AG04449 (cell line): Measurements from ENCODE around the gene TMEM232.

Experiments used
- CTCF ChIA-PET: fragments of 350-600 bp; formaldehyde crosslinking; extraction: SDS; loops from one replicate; lab custom pipeline; 2021; ENCODE audit warnings: antibody characterized with exemption; lab: Yijun Ruan, JAX
- POLR2A ChIA-PET: fragments of 400-600, 350-600 bp; formaldehyde crosslinking; extraction: SDS; loops from one replicate; lab custom pipeline; 2020; ENCODE audit warnings: antibody characterized with exemption, inconsistent platforms; lab: Yijun Ruan, JAX
- DNase-seq: peaks from one replicate; pipeline ENCODE4 v3.0.0-alpha.2; 2010; ENCODE audit warnings: low read depth, low spot score
- H3K4me3 ChIP-seq: 2 replicates; pipeline ENCODE4 v1.5.1; 2011; ENCODE audit warnings: low read depth, mild to moderate bottlenecking, control low read depth, low read length
- CTCF ChIP-seq: IDR thresholded peaks from one replicate; pipeline ENCODE4 v1.5.1; 2011; ENCODE audit warnings: mild to moderate bottlenecking, moderate library complexity, low read length, control low read depth, inconsistent platforms; ENCODE audit not compliant: insufficient read depth; ENCODE audit errors: missing control alignments

Gene TMEM232

GRCh38 chr5:110458313-110458712 lies 268.2 kb downstream of the TMEM232 start:
- no peak for DNase-seq
- no peak for TF ChIP-seq CTCF
- CTCF ChIA-PET = interaction anchor here (1.2 kb wide), 1 partner anchor 15 kb away, joined by 3 read pairs; no protein-coding TSS in a partner anchor
- POLR2A ChIA-PET = no interaction called here
- H3K4me3 ChIP-seq = no peak overlapping the region

GRCh38 chr5:110442856-110443255 lies 283.6 kb downstream of the TMEM232 start:
- ChIA-PET CTCF (interaction anchor here (0.7 to 4.7 kb wide), 3 partner anchors 16 to 183 kb away, joined by 3 to 40 read pairs (median 3); no protein-coding TSS in a partner anchor), POLR2A (no interaction called here)
- TF ChIP-seq CTCF = no peak
- no peak for DNase-seq
- H3K4me3 ChIP-seq = no peak overlapping the region

GRCh38 chr5:110441035-110441434 lies 285.4 kb downstream of the TMEM232 start:
- TF ChIP-seq CTCF = peak; percentile 59
- DNase-seq = peak; percentile 21
- H3K4me3 ChIP-seq = no peak overlapping the region
- CTCF ChIA-PET = interaction anchor here (0.9 to 4.7 kb wide), 16 partner anchors 9 to 286 kb away, joined by 3 to 40 read pairs (median 3); partner anchors contain the start of gene TMEM232
- POLR2A ChIA-PET = no interaction called here

GRCh38 chr5:110440058-110440457 lies 286.4 kb downstream of the TMEM232 start:
- POLR2A ChIA-PET = no interaction called here
- CTCF ChIA-PET = interaction anchor here (0.7 to 4.7 kb wide), 11 partner anchors 10 to 287 kb away, joined by 3 to 40 read pairs (median 3); partner anchors contain the start of gene TMEM232
- no peak for DNase-seq
- no peak overlapping the region for H3K4me3 ChIP-seq
- TF ChIP-seq CTCF = no peak

GRCh38 chr5:110439296-110439695 lies 287.2 kb downstream of the TMEM232 start:
- DNase-seq = no peak
- CTCF ChIA-PET = interaction anchor here (1.5 to 4.7 kb wide), 3 partner anchors 11 to 187 kb away, joined by 3 to 40 read pairs (median 11); no protein-coding TSS in a partner anchor

GRCh38 chr5:110435207-110435606 lies 291.3 kb downstream of the TMEM232 start:
- POLR2A ChIA-PET = no interaction called here
- CTCF ChIA-PET = no interaction called here
- no peak for TF ChIP-seq CTCF
- H3K4me3 ChIP-seq = no peak overlapping the region
- no peak for DNase-seq

More at GRCh38 chr5:110439296-110439695, 287.2 kb downstream of the TMEM232 start:
- no peak for TF ChIP-seq CTCF
- H3K4me3 ChIP-seq = no peak overlapping the region
- POLR2A ChIA-PET = no interaction called here
